Measurements from ENCODE around the gene AGTR1. TPM values are rescaled to one million over a fixed set of nuclear protein-coding genes. Genes with fewer than 3 reads are reported as not detected.
A peak's percentile ranks its signal among the peaks of the same experiment; 100 is the strongest.

The AGTR1 gene
- total and polyA plus RNA-seq, 11 donors: 0.40 to 12.6 (median 1.2) TPM

DNA sequence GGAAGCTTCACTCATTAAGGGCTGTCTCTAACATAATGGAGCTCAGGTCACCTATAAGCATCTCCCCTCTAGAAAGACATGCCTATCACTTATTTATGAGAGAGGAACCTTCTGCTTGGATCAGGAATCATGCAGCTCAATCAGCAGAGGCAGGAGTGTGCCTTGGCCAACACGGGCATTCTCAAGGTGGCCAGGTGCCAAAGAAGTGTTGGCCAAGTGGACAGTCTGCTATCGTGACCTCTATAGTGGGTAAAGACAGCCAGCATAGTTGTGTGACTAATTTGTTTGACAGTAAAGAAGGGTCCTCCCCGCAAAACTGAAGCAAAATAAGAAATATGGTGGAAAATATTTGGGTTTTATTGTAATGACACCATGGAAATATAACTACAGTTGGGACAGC is 14.7 kb upstream of the AGTR1 start:
- Histone ChIP-seq H3K9me3 (no peaks in the 10 kb centered on the region), H3K36me3 (no peaks in the 10 kb centered on the region), H3K4me1 (no peaks in the 10 kb centered on the region), H3K27me3 (no peaks in the 10 kb centered on the region), H3K27ac (no peak overlapping the region), H3K4me3 (no peak overlapping the region)
- ATAC-seq (peak; percentile 44 to 71 (median 60)), DNase-seq (peak in 3 of 5 donors; percentile 15 to 47 (median 44))
- intact Hi-C loops (cut with DNase I): no loop called here
- WGBS, 4 donors: 45 to 56% (median 50%) methylated on average over 3 of the region's 3 CpGs
- TF ChIP-seq POLR2A (IDR thresholded peaks at IDR 0.05): no peak
- TF ChIP-seq, protein P1, sequence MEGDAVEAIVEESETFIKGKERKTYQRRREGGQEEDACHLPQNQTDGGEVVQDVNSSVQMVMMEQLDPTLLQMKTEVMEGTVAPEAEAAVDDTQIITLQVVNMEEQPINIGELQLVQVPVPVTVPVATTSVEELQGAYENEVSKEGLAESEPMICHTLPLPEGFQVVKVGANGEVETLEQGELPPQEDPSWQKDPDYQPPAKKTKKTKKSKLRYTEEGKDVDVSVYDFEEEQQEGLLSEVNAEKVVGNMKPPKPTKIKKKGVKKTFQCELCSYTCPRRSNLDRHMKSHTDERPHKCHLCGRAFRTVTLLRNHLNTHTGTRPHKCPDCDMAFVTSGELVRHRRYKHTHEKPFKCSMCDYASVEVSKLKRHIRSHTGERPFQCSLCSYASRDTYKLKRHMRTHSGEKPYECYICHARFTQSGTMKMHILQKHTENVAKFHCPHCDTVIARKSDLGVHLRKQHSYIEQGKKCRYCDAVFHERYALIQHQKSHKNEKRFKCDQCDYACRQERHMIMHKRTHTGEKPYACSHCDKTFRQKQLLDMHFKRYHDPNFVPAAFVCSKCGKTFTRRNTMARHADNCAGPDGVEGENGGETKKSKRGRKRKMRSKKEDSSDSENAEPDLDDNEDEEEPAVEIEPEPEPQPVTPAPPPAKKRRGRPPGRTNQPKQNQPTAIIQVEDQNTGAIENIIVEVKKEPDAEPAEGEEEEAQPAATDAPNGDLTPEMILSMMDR (IDR thresholded peaks at IDR 0.05): no peak

- Histone ChIP-seq H3K27ac (no peak overlapping the region), H3K4me1 (peaks cover 0 to 5% (median 0%) of the 10 kb centered on the region in 12 donors), H3K36me3 (no peaks in the 10 kb centered on the region), H3K4me3 (no peak overlapping the region), H3K27me3 (peaks cover 0 to 18% (median 11%) of the 10 kb centered on the region in 9 donors), H3K9me3 (peaks cover 0 to 4% (median 0%) of the 10 kb centered on the region in 12 donors)
- intact Hi-C loops (cut with DNase I): no loop called here
- TF ChIP-seq, protein P1 (IDR thresholded peaks at IDR 0.05): no peak
- TF ChIP-seq POLR2A (IDR thresholded peaks at IDR 0.05): no peak
- no peak for ATAC-seq
- WGBS, 4 donors: 34 to 53% (median 45%) methylated on average over 1 of the region's 1 CpG
- DNase-seq: no peak
These were observed 3.6 kb upstream of the AGTR1 start for GRCh38 chr3:148694116-148694515.

GRCh38 chr3:148698190-148698810 is 597 bp downstream of the AGTR1 start:
- ATAC-seq (peak in 1 of 4 donors; percentile 32), DNase-seq (no peak)
- Histone ChIP-seq H3K4me1 (peaks cover 0 to 5% (median 0%) of the 10 kb centered on the region in 12 donors), H3K36me3 (no peaks in the 10 kb centered on the region), H3K4me3 (peak overlapping the region; percentile 29 to 68 (median 54)), H3K9me3 (no peaks in the 10 kb centered on the region), H3K27me3 (peaks cover 0 to 29% (median 11%) of the 10 kb centered on the region in 9 donors), H3K27ac (peak overlapping the region in 5 of 12 donors; percentile 18 to 81 (median 37))
- intact Hi-C loops (cut with DNase I): no loop called here
- TF ChIP-seq POLR2A (IDR thresholded peaks at IDR 0.05): no peak
- TF ChIP-seq, protein P1 (IDR thresholded peaks at IDR 0.05): no peak
- WGBS, 4 donors: 40 to 50% (median 45%) methylated on average over 17 of the region's 17 CpGs

DNA sequence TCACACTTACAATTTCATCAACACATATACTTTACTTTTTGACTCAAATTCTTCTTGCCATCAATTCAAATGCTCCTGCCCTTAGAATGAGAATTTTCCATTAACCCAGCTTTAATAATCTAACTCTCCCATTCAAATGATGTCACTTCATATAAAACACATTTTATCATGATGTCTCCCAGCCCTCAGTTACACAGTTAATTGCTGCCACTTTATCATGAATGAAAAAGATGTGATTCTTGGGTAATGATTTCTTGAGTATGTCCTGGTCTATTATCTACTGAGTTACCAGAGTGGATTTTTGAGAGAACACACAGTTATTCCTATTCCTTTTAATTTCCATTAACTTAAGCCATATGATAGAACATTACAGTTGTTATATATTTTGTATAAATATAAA is 7.6 kb downstream of the AGTR1 start:
- Histone ChIP-seq H3K9me3 (no peaks in the 10 kb centered on the region), H3K27ac (no peak overlapping the region), H3K36me3 (no peaks in the 10 kb centered on the region), H3K4me1 (no peaks in the 10 kb centered on the region), H3K27me3 (no peaks in the 10 kb centered on the region), H3K4me3 (no peak overlapping the region)
- DNase-seq (no peak), ATAC-seq (no peak)
- TF ChIP-seq, protein P1 (IDR thresholded peaks at IDR 0.05): no peak
- TF ChIP-seq POLR2A (IDR thresholded peaks at IDR 0.05): no peak
- intact Hi-C loops (cut with DNase I): no loop called here

All from heart left ventricle (tissue), 16 donors.